K562 (cell line): ENCODE measurements around the gene DPH7. TPM values are rescaled to one million over a fixed set of nuclear protein-coding genes. Genes with fewer than 3 reads are reported as not detected.
A peak's percentile ranks its signal among the peaks of the same experiment; 100 is the strongest.

Source experiments
- CCAR2 ChIP-seq: fragments of 200-400 bp; formaldehyde crosslinking; IDR thresholded peaks from 2 replicates; pipeline ENCODE4 v1.6.1; 2017; ENCODE audit warnings: mild to moderate bottlenecking, low read depth, low read length
- CXXC5 ChIP-seq: fragments of 250-450 bp; sonication (Bioruptor Pico); IDR thresholded peaks from 2 replicates; pipeline ENCODE4 v1.8.0; 2022; ENCODE audit warnings: inconsistent platforms, mild to moderate bottlenecking, moderate library complexity
- EGR1 ChIP-seq: fragments of 450-650 bp; conservative IDR thresholded peaks from 2 replicates; pipeline ENCODE4 v1.6.1; 2017; ENCODE audit warnings: mild to moderate bottlenecking
- HDAC8 ChIP-seq: fragments of 450-650 bp; IDR thresholded peaks from 2 replicates; pipeline ENCODE4 v1.6.1; 2016; ENCODE audit warnings: mild to moderate bottlenecking, missing genetic modification characterization, moderate library complexity, missing compliant biosample characterization
- HNRNPL ChIP-seq: fragments of 200-400 bp; formaldehyde crosslinking; IDR thresholded peaks from 2 replicates; pipeline ENCODE4 v1.6.1; 2017; ENCODE audit warnings: low read depth, mild to moderate bottlenecking, low read length
- MED1 ChIP-seq: sonication (generic); formaldehyde crosslinking; IDR thresholded peaks from 2 replicates; pipeline ENCODE4 v1.8.1; 2023; ENCODE audit warnings: missing genetic modification reagents, borderline replicate concordance
- MYNN ChIP-seq, 2 experiments: sonication (generic); formaldehyde crosslinking in 1 of 2; IDR thresholded peaks; 2 replicates each; pipeline versions ENCODE4 v1.5.0 to v1.6.1; 2016 to 2020; ENCODE audit warnings: antibody characterized with exemption in 1 of 2, missing genetic modification reagents in 1 of 2
- NR2C1 ChIP-seq, 2 experiments: fragments of 450-650 bp; IDR thresholded peaks; 2 replicates each; pipeline ENCODE4 v1.6.1; 2017; ENCODE audit warnings: mild to moderate bottlenecking in 2 of 2, antibody characterized with exemption in 1 of 2, inconsistent platforms in 1 of 2, missing compliant biosample characterization in 1 of 2, missing genetic modification characterization in 1 of 2
- NR2C2 ChIP-seq, 2 experiments: fragments of 200-800 bp in 1 of 2; sonication (Bioruptor generic) in 1 of 2; sonication (generic) in 1 of 2; formaldehyde crosslinking in 1 of 2; IDR thresholded peaks; 2 replicates each; pipeline versions ENCODE4 v1.6.1 to v1.8.0; 2016 to 2022; ENCODE audit warnings: mild to moderate bottlenecking in 1 of 2, missing compliant biosample characterization in 1 of 2, missing genetic modification characterization in 1 of 2, missing genetic modification reagents in 1 of 2
- RBFOX2 ChIP-seq: fragments of 200-400 bp; formaldehyde crosslinking; IDR thresholded peaks from 2 replicates; pipeline ENCODE4 v1.6.1; 2017; ENCODE audit warnings: low read depth, mild to moderate bottlenecking, low read length, moderate library complexity
- RNF2 ChIP-seq: sonication (generic); IDR thresholded peaks from 2 replicates; pipeline ENCODE4 v1.6.1; 2016
- YY1 ChIP-seq, 3 experiments: IDR thresholded peaks; 2 replicates each; pipeline ENCODE4 v1.6.1; 2011; ENCODE audit warnings: low read length in 2 of 3, mild to moderate bottlenecking in 2 of 3, moderate library complexity in 2 of 3, borderline replicate concordance in 1 of 3, control low read depth in 1 of 3, low read depth in 1 of 3; ENCODE audit not compliant: insufficient read depth in 3 of 3, insufficient replicate concordance in 2 of 3, control insufficient read depth in 1 of 3, insufficient read length in 1 of 3; ENCODE audit errors: extremely low read depth in 1 of 3
- ZBTB8A ChIP-seq: fragments of 450-650 bp; IDR thresholded peaks from 2 replicates; pipeline ENCODE4 v1.6.1; 2018; ENCODE audit warnings: mild to moderate bottlenecking, moderate library complexity; ENCODE audit not compliant: partially characterized antibody
- ZNF282 ChIP-seq: sonication (generic); formaldehyde crosslinking; IDR thresholded peaks from 2 replicates; pipeline ENCODE4 v1.8.1; 2023; ENCODE audit warnings: missing genetic modification reagents
- polyA plus RNA-seq, 8 experiments: library from polyadenylated mRNA; depleted of rRNA in 4 of 8; stranded (reverse) in 5 of 8; unstranded in 3 of 8; fragments of >200 nt; fragmentation: Nextera tagmentation in 2 of 8; fragmentation: Illumina TruSeq in 1 of 8; extraction: Ambion mirVana in 2 of 8; extraction: Trizol in 1 of 8; gene quantifications; 2 replicates each; pipeline versions ENCODE4 v1.2.1 to v1.2.3, GENCODE V29; 2011 to 2014; ENCODE audit warnings: inconsistent platforms in 1 of 8, missing spikeins in 1 of 8
- total RNA-seq, 7 experiments: library from RNA; depleted of rRNA in 6 of 7; stranded (reverse); fragments of >200 nt in 6 of 7; fragmentation: Illumina TruSeq in 2 of 7; extraction: Trizol in 2 of 7; gene quantifications; 2 replicates each; pipeline versions ENCODE4 v1.2.1 to v1.2.3, GENCODE V29; 2011 to 2021; ENCODE audit warnings: low replicate concordance in 1 of 7
- TF ChIP-seq, protein P1 (sequence below): fragments of 250-450 bp; sonication (Bioruptor Pico); IDR thresholded peaks from 2 replicates; pipeline ENCODE4 v1.5.0; 2021; ENCODE audit warnings: mild to moderate bottlenecking, moderate library complexity
- TF ChIP-seq, protein P2 (sequence below): fragments of 250-450 bp; sonication (Bioruptor Pico); IDR thresholded peaks from 2 replicates; pipeline ENCODE4 v1.8.0; 2021; ENCODE audit warnings: moderate library complexity, mild to moderate bottlenecking, inconsistent platforms
- TF ChIP-seq, protein P3 (sequence below): sonication (generic); formaldehyde crosslinking; IDR thresholded peaks from 2 replicates; pipeline ENCODE4 v1.8.1; 2023; ENCODE audit warnings: mild to moderate bottlenecking, missing genetic modification reagents
- TF ChIP-seq, protein P4 (sequence below): fragments of 250-450 bp; sonication (Bioruptor Pico); IDR thresholded peaks from 2 replicates; pipeline ENCODE4 v1.5.0; 2020; ENCODE audit warnings: mild to moderate bottlenecking, borderline replicate concordance

Gene DPH7
- total and polyA plus RNA-seq, 9 of the 15 experiments (the other 6 are each of a cell fraction or from before 2014, with no cell fraction given) = 13.9 to 68.6 (median 41.3) TPM

DNA sequence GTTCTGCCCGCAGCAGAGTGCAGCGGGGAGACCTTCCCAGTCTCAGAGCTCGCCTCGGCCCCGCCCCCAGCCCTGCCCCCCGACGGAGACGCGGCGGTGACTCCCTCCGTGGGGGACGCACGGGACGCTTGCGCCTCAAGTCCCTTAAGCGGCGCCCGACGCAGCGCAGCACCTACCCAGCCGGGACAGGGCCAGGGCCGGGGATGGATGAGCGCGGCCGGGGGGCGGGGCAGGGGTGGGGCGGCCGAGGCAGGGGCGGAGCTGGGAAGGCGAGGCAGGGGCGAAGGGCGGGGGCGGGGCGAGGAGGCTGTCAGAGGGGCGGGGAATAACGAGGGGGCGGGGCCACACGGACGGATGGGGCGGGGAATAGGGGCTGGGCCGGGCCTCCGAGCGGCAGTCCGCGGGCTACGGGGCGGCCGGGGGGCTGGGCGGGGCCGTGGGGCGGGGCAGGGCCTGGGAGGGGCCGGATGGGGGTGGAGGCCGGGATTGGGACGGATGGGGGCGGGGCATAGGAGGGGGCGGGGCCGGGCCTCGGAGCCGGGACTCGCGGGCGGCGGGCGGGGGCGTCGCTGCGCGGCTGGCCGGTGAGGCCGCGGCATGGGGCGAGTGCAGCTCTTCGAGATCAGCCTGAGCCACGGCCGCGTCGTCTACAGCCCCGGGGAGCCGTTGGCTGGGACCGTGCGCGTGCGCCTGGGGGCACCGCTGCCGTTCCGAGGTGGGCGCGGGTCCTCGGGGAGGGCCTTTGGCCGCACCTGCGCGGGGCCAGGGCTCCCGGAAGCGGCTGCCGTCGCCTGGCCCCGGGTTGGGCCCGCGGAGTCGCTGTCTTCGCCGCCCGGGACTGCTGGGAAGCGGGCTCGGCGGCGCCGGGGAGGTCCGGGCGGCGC lies 26.6 kb upstream of the DPH7 start, which contains the start of gene ARRDC1 (continued):
- TF ChIP-seq, protein P1, sequence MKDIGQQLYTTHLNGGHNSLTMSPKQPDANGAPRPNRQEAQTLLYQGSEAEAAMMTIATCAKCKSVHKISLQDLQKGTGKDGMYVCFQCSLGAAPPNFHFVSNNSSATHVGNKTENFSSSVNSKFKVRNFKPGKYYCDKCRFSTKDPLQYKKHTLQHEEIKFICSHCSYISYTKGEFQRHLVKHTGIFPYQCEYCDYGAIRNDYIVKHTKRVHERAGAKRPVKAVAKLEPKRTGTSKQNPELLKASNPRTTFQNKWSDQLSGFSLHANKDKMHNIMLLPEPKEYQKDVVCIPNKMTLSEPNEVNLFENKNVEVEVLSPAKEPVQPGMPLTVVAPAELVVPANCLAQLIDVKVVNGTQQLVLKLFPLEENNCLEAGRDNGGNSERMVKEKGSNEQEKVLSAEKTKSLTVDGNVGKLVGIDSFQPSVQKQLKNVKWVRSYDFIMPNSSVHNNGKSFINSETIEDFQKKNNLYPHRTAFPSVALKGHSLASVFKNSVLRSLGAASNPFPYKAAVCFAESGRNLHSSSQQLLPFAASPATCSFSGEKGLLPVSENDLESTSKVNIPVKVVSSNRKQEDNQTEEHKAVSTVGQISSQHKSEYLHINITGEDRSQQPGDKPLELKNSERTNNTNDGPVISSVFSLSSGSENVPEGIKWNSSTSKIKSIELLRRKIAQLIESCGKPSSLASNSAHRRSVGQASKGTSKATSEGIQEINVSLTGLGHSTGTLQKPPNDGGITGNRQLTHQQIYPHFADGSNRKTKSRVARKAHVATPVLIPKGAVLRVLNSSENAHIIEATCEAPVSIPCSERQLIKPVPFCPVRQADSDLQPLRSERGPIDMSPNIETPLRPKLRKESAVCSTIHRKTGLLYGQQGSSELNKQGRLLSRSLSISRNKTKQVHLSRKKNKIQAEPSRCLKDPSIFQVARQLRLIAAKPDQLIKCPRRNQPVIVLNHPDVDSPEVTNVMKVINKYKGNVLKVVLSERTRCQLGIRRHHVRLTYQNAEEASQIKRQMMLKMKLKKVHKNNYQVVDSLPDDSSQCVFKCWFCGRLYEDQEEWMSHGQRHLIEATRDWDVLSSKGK (CRISPR knock-in tag) = no peak
- TF ChIP-seq, protein P2, sequence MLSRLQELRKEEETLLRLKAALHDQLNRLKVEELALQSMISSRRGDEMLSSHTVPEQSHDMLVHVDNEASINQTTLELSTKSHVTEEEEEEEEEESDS (CRISPR knock-in tag) = no peak
- TF ChIP-seq HDAC8 (tag) (no peak), MYNN (IDR thresholded peaks at IDR 0.05) (no peak), MYNN (CRISPR knock-in tag; IDR thresholded peaks at IDR 0.05) (no peak), NR2C1 (IDR thresholded peaks at IDR 0.05) (no peak), NR2C1 (tag; IDR thresholded peaks at IDR 0.05) (no peak), EGR1 (peak; percentile 53), ZNF282 (CRISPR knock-in tag) (no peak; the same call in 1 of the 2 replicates), MED1 (CRISPR knock-in tag) (no peak), RNF2 (no peak; the same call in 1 of the 2 replicates), CXXC5 (peak; percentile 75), ZBTB8A (no peak), RBFOX2 (peak; percentile 77), HNRNPL (no peak), CCAR2 (no peak), YY1 (IDR thresholded peaks at IDR 0.05; ENCODE audit: borderline replicate concordance in 1 of 3, control insufficient read depth in 1 of 3, extremely low read depth in 1 of 3, insufficient read depth in 3 of 3, insufficient read length in 1 of 3, insufficient replicate concordance in 2 of 3, low read depth in 1 of 3, low read length in 2 of 3) (peak in 2 of 3 experiments; percentile 61 to 71), NR2C2 (CRISPR knock-in tag; IDR thresholded peaks at IDR 0.05) (no peak), NR2C2 (tag; IDR thresholded peaks at IDR 0.05) (peak; percentile 20; the same call in 1 of the 2 replicates)
- TF ChIP-seq, protein P3, sequence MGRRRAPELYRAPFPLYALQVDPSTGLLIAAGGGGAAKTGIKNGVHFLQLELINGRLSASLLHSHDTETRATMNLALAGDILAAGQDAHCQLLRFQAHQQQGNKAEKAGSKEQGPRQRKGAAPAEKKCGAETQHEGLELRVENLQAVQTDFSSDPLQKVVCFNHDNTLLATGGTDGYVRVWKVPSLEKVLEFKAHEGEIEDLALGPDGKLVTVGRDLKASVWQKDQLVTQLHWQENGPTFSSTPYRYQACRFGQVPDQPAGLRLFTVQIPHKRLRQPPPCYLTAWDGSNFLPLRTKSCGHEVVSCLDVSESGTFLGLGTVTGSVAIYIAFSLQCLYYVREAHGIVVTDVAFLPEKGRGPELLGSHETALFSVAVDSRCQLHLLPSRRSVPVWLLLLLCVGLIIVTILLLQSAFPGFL (CRISPR knock-in tag) = no peak
- TF ChIP-seq, protein P4, sequence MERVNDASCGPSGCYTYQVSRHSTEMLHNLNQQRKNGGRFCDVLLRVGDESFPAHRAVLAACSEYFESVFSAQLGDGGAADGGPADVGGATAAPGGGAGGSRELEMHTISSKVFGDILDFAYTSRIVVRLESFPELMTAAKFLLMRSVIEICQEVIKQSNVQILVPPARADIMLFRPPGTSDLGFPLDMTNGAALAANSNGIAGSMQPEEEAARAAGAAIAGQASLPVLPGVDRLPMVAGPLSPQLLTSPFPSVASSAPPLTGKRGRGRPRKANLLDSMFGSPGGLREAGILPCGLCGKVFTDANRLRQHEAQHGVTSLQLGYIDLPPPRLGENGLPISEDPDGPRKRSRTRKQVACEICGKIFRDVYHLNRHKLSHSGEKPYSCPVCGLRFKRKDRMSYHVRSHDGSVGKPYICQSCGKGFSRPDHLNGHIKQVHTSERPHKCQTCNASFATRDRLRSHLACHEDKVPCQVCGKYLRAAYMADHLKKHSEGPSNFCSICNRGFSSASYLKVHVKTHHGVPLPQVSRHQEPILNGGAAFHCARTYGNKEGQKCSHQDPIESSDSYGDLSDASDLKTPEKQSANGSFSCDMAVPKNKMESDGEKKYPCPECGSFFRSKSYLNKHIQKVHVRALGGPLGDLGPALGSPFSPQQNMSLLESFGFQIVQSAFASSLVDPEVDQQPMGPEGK (CRISPR knock-in tag) = no peak
